Measurements from ENCODE around the gene DLG2. TPM values are rescaled to one million over a fixed set of nuclear protein-coding genes. Genes with fewer than 3 reads are reported as not detected.

DLG2 gene
- total and polyA plus RNA-seq, 2 donors, result 4.8 to 6.6 TPM

- Histone ChIP-seq H3K4me3 (ENCODE audit: low read length in 2 of 2) (no peak overlapping the region), H3K27me3 (ENCODE audit: control insufficient read depth in 2 of 2, insufficient read depth in 1 of 2, low read length in 1 of 2) (no peaks in the 10 kb centered on the region), H3K4me1 (ENCODE audit: control insufficient read depth in 2 of 2, insufficient read depth in 2 of 2, low read length in 2 of 2) (peaks cover 0 to 4% of the 10 kb centered on the region in 2 donors), H3K27ac (ENCODE audit: low read depth in 1 of 2, low read length in 1 of 2) (no peak overlapping the region), H3K9me3 (ENCODE audit: control insufficient read depth in 2 of 2, insufficient read depth in 1 of 2, low read length in 1 of 2) (no peaks in the 10 kb centered on the region), H3K36me3 (ENCODE audit: control insufficient read depth in 2 of 2, insufficient read depth in 2 of 2, low read length in 1 of 2) (no peaks in the 10 kb centered on the region)
- DNase-seq (ENCODE audit: low read depth in 6 of 9, low spot score in 9 of 9), result no peak
- WGBS, result 89% methylated on average over 8 of the region's 8 CpGs
These were observed 1933.7 kb downstream of the DLG2 start for GRCh38 chr11:83693306-83693992.

DNA sequence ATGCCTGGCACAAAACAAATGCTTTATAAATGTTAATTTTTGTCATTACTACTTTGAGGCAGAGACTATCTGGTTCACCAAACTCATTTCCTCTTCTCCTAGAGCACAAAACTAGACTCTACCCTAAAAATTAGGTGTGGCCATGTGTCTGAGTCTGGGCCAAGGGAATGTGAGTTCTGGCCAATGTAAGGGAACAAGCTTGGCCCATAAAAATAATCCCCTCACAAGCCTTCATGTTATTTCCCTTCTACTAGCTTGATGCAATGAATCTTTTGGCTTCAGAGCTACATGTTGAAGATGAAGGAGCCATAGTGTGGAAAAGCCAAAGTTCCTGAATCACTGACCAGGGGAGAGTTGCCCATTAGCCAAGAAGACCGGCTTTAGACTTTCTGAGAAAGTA lies 1934.5 kb downstream of the DLG2 start:
- Histone ChIP-seq H3K27me3 (ENCODE audit: control insufficient read depth in 2 of 2, insufficient read depth in 1 of 2, low read length in 1 of 2) (no peaks in the 10 kb centered on the region), H3K4me1 (ENCODE audit: control insufficient read depth in 2 of 2, insufficient read depth in 2 of 2, low read length in 2 of 2) (peaks cover 0 to 4% of the 10 kb centered on the region in 2 donors), H3K36me3 (ENCODE audit: control insufficient read depth in 2 of 2, insufficient read depth in 2 of 2, low read length in 1 of 2) (no peaks in the 10 kb centered on the region), H3K9me3 (ENCODE audit: control insufficient read depth in 2 of 2, insufficient read depth in 1 of 2, low read length in 1 of 2) (no peaks in the 10 kb centered on the region), H3K4me3 (ENCODE audit: low read length in 2 of 2) (no peak overlapping the region), H3K27ac (ENCODE audit: low read depth in 1 of 2, low read length in 1 of 2) (no peak overlapping the region)
- DNase-seq (ENCODE audit: low read depth in 6 of 9, low spot score in 9 of 9), result no peak
- 92% methylated on average over 1 of the region's 1 CpG for WGBS

- H3K27me3 ChIP-seq (ENCODE audit: control insufficient read depth in 2 of 2, insufficient read depth in 1 of 2, low read length in 1 of 2), result no peaks in the 10 kb centered on the region
- H3K9me3 ChIP-seq (ENCODE audit: control insufficient read depth in 2 of 2, insufficient read depth in 1 of 2, low read length in 1 of 2), result no peaks in the 10 kb centered on the region
- H3K4me3 ChIP-seq (ENCODE audit: low read length in 2 of 2), result no peak overlapping the region
- WGBS, result 84% methylated on average over 9 of the region's 9 CpGs
- H3K4me1 ChIP-seq (ENCODE audit: control insufficient read depth in 2 of 2, insufficient read depth in 2 of 2, low read length in 2 of 2), result peaks cover 0 to 4% of the 10 kb centered on the region in 2 donors
- DNase-seq (ENCODE audit: low read depth in 6 of 9, low spot score in 9 of 9), result no peak
- no peak overlapping the region for H3K27ac ChIP-seq (ENCODE audit: low read depth in 1 of 2, low read length in 1 of 2)
- H3K36me3 ChIP-seq (ENCODE audit: control insufficient read depth in 2 of 2, insufficient read depth in 2 of 2, low read length in 1 of 2), result no peaks in the 10 kb centered on the region
These were observed 1935.6 kb downstream of the DLG2 start for GRCh38 chr11:83691451-83691950.

DNA sequence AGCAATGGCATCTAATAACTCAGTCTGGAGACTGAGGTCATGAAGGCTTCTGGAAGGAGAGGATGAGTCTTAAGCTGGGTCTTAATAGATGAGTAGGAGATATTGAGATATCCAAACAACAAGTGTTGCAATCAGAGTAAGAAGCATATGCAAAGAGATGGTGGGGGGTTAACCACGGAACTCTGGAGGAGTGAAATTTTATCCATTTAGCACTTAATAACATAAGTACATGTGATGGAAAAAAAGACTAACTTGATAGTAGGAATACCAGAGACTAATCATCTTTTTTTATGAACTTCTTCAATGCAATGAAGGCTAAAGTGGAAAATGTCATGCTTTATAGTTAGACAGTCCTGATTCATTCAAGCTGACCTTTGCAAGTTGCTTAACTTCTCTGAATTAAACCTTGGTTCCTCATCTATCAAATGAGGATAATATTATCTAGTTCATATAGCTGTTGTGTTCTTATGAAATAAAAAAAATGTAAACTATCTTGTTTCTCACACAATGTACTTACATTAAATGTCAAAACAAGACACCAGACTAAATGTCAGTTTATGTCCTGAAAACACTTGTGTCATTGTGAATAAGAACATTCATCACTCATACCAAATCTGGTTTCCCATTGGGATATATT lies 1937.9 kb downstream of the DLG2 start:
- peaks cover 0 to 4% of the 10 kb centered on the region in 2 donors for H3K4me1 ChIP-seq (ENCODE audit: control insufficient read depth in 2 of 2, insufficient read depth in 2 of 2, low read length in 2 of 2)
- no peak for DNase-seq (ENCODE audit: low read depth in 6 of 9, low spot score in 9 of 9)
- H3K4me3 ChIP-seq (ENCODE audit: low read length in 2 of 2), result no peak overlapping the region
- H3K27ac ChIP-seq (ENCODE audit: low read depth in 1 of 2, low read length in 1 of 2), result no peak overlapping the region
- H3K9me3 ChIP-seq (ENCODE audit: control insufficient read depth in 2 of 2, insufficient read depth in 1 of 2, low read length in 1 of 2), result no peaks in the 10 kb centered on the region
- H3K36me3 ChIP-seq (ENCODE audit: control insufficient read depth in 2 of 2, insufficient read depth in 2 of 2, low read length in 1 of 2), result no peaks in the 10 kb centered on the region
- no peaks in the 10 kb centered on the region for H3K27me3 ChIP-seq (ENCODE audit: control insufficient read depth in 2 of 2, insufficient read depth in 1 of 2, low read length in 1 of 2)
- 94% methylated on average over 1 of the region's 1 CpG for WGBS

DNA sequence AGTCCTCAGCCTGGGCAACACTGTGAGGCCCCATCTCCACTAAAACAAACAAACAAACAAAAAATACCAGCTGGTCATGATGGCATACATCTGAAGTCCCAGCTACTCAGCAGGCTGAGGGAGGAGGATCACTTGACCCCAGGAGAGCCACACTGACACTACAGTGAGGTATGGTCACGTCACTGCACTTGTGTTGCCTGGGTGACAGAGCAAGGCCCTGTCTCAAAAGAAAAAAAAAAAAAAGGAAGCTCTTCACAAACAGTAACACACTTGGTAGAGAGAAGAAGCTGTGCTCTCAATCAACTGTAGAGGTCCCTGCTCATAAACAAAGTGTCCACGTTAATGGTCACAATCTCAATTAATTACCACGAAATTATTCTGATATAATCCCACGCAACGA lies 1939.4 kb downstream of the DLG2 start:
- Histone ChIP-seq H3K27me3 (ENCODE audit: control insufficient read depth in 2 of 2, insufficient read depth in 1 of 2, low read length in 1 of 2) (no peaks in the 10 kb centered on the region), H3K4me1 (ENCODE audit: control insufficient read depth in 2 of 2, insufficient read depth in 2 of 2, low read length in 2 of 2) (no peaks in the 10 kb centered on the region), H3K27ac (ENCODE audit: low read depth in 1 of 2, low read length in 1 of 2) (no peak overlapping the region), H3K36me3 (ENCODE audit: control insufficient read depth in 2 of 2, insufficient read depth in 2 of 2, low read length in 1 of 2) (no peaks in the 10 kb centered on the region), H3K9me3 (ENCODE audit: control insufficient read depth in 2 of 2, insufficient read depth in 1 of 2, low read length in 1 of 2) (no peaks in the 10 kb centered on the region), H3K4me3 (ENCODE audit: low read length in 2 of 2) (no peak overlapping the region)
- 73% methylated on average over 5 of the region's 5 CpGs for WGBS
- no peak for DNase-seq (ENCODE audit: low read depth in 6 of 9, low spot score in 9 of 9)

- Histone ChIP-seq H3K36me3 (ENCODE audit: control insufficient read depth in 2 of 2, insufficient read depth in 2 of 2, low read length in 1 of 2) (no peaks in the 10 kb centered on the region), H3K27me3 (ENCODE audit: control insufficient read depth in 2 of 2, insufficient read depth in 1 of 2, low read length in 1 of 2) (no peaks in the 10 kb centered on the region), H3K27ac (ENCODE audit: low read depth in 1 of 2, low read length in 1 of 2) (no peak overlapping the region), H3K4me3 (ENCODE audit: low read length in 2 of 2) (no peak overlapping the region), H3K4me1 (ENCODE audit: control insufficient read depth in 2 of 2, insufficient read depth in 2 of 2, low read length in 2 of 2) (no peaks in the 10 kb centered on the region), H3K9me3 (ENCODE audit: control insufficient read depth in 2 of 2, insufficient read depth in 1 of 2, low read length in 1 of 2) (no peaks in the 10 kb centered on the region)
- 97% methylated on average over 2 of the region's 2 CpGs for WGBS
- no peak for DNase-seq (ENCODE audit: low read depth in 6 of 9, low spot score in 9 of 9)
These were observed 1941.4 kb downstream of the DLG2 start for GRCh38 chr11:83685730-83686129.

DNA sequence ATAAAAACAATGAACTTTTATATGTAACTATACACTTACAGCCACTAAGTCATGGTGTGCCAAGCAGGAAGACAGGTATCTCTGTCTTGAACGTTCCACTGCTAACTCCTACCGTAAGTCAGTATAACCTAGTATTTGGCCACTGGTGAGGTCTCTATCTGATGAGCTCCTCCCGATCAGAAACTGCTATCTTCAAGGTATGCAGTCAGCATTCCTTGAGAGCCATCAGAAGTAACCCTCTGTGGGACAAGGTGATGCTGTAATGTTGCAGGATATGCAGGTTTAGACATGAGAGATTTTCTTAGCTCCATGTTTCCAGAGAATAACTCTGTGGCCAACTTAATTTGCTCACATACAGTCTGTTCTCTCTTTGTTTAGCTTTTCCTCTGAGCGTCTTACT lies 1943.1 kb downstream of the DLG2 start:
- 94% methylated on average over 4 of the region's 4 CpGs for WGBS
- Histone ChIP-seq H3K27me3 (ENCODE audit: control insufficient read depth in 2 of 2, insufficient read depth in 1 of 2, low read length in 1 of 2) (no peaks in the 10 kb centered on the region), H3K4me3 (ENCODE audit: low read length in 2 of 2) (no peak overlapping the region), H3K4me1 (ENCODE audit: control insufficient read depth in 2 of 2, insufficient read depth in 2 of 2, low read length in 2 of 2) (no peaks in the 10 kb centered on the region), H3K27ac (ENCODE audit: low read depth in 1 of 2, low read length in 1 of 2) (no peak overlapping the region), H3K9me3 (ENCODE audit: control insufficient read depth in 2 of 2, insufficient read depth in 1 of 2, low read length in 1 of 2) (no peaks in the 10 kb centered on the region), H3K36me3 (ENCODE audit: control insufficient read depth in 2 of 2, insufficient read depth in 2 of 2, low read length in 1 of 2) (no peaks in the 10 kb centered on the region)
- DNase-seq (ENCODE audit: low read depth in 6 of 9, low spot score in 9 of 9), result no peak

DNA sequence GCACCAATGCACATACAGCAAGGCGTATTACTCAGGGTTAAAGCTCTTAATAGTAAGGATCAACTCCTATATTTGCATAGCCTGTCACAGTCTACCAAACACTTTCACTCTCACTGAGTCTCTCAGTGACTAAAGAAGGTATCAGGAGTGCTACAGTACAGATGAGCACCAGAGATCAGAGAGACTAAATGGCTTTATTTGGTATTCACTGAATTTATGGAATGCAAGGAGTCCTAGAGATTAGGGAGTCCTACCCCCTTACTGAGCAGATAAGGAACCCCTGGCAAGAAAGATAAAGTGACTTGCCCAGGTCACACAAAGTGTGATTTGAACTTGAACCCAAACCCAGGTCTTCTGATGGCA lies 1944.6 kb downstream of the DLG2 start:
- 90% methylated on average over 1 of the region's 1 CpG for WGBS
- H3K4me3 ChIP-seq (ENCODE audit: low read length in 2 of 2), result no peak overlapping the region

DNA sequence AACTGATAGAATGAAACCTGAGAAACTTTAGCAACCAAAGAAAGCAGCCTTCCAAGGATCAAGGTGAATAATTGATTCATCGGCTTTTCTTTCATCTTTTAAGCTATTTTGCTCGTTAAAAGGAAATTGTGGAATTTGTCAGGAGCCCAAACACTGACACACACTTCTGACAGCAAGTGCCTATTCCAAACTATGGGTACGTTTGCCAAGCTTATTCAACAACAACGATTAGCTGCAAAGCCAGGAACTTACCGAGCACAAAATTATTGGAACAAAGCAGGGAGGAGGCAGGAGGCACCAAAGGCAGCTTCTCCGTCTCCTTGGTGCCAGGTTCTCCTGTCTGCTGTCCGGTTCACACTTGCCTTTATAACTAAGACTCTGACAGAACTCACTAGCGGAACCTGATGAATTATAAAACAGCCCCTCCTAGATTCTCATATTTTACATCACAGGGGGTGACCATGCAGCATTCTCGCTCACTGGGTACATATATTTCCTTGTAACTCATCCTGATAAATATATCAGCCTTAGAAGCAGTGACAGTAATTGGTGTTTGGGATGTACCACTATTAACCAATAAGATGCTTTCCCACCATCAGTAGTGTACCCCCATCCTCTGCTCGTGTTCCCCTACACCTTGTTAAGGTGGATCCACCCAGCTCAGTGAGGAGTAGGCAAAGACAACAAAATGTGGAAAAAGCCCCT lies 1945.1 kb downstream of the DLG2 start:
- DNase-seq (ENCODE audit: low read depth in 6 of 9, low spot score in 9 of 9), result no peak
- peak overlapping the region in 1 of 2 donors; percentile 9 for H3K4me3 ChIP-seq (ENCODE audit: low read length in 2 of 2)
- no peaks in the 10 kb centered on the region for H3K9me3 ChIP-seq (ENCODE audit: control insufficient read depth in 2 of 2, insufficient read depth in 1 of 2, low read length in 1 of 2)
- no peaks in the 10 kb centered on the region for H3K4me1 ChIP-seq (ENCODE audit: control insufficient read depth in 2 of 2, insufficient read depth in 2 of 2, low read length in 2 of 2)
- no peaks in the 10 kb centered on the region for H3K36me3 ChIP-seq (ENCODE audit: control insufficient read depth in 2 of 2, insufficient read depth in 2 of 2, low read length in 1 of 2)
- WGBS, result 89% methylated on average over 10 of the region's 10 CpGs
- H3K27ac ChIP-seq (ENCODE audit: low read depth in 1 of 2, low read length in 1 of 2), result peak overlapping the region in 1 of 2 donors; percentile 41
- no peaks in the 10 kb centered on the region for H3K27me3 ChIP-seq (ENCODE audit: control insufficient read depth in 2 of 2, insufficient read depth in 1 of 2, low read length in 1 of 2)

More for the DNA sequence above, 1944.6 kb downstream of the DLG2 start:
- no peak overlapping the region for H3K27ac ChIP-seq (ENCODE audit: low read depth in 1 of 2, low read length in 1 of 2)
- no peaks in the 10 kb centered on the region for H3K36me3 ChIP-seq (ENCODE audit: control insufficient read depth in 2 of 2, insufficient read depth in 2 of 2, low read length in 1 of 2)
- H3K27me3 ChIP-seq (ENCODE audit: control insufficient read depth in 2 of 2, insufficient read depth in 1 of 2, low read length in 1 of 2), result no peaks in the 10 kb centered on the region
- no peak for DNase-seq (ENCODE audit: low read depth in 6 of 9, low spot score in 9 of 9)
- H3K4me1 ChIP-seq (ENCODE audit: control insufficient read depth in 2 of 2, insufficient read depth in 2 of 2, low read length in 2 of 2), result no peaks in the 10 kb centered on the region
- H3K9me3 ChIP-seq (ENCODE audit: control insufficient read depth in 2 of 2, insufficient read depth in 1 of 2, low read length in 1 of 2), result no peaks in the 10 kb centered on the region

All from thymus (tissue), 11 donors.